HG03432 (cell line): ENCODE measurements around the gene TSNAXIP1.
"Not testable (repeated sequence)": the region's sequence is repeated elsewhere in the genome, so short reads cannot be mapped to it uniquely, and the experiment has no call there.

Source experiments
- ATAC-seq: cut with Tn5 transposase; IDR thresholded peaks from one replicate; pipeline ENCODE4 v1.9.1; 2021; ENCODE audit warnings: mild to moderate bottlenecking, moderate library complexity; ENCODE audit not compliant: unreplicated experiment

The TSNAXIP1 gene

DNA sequence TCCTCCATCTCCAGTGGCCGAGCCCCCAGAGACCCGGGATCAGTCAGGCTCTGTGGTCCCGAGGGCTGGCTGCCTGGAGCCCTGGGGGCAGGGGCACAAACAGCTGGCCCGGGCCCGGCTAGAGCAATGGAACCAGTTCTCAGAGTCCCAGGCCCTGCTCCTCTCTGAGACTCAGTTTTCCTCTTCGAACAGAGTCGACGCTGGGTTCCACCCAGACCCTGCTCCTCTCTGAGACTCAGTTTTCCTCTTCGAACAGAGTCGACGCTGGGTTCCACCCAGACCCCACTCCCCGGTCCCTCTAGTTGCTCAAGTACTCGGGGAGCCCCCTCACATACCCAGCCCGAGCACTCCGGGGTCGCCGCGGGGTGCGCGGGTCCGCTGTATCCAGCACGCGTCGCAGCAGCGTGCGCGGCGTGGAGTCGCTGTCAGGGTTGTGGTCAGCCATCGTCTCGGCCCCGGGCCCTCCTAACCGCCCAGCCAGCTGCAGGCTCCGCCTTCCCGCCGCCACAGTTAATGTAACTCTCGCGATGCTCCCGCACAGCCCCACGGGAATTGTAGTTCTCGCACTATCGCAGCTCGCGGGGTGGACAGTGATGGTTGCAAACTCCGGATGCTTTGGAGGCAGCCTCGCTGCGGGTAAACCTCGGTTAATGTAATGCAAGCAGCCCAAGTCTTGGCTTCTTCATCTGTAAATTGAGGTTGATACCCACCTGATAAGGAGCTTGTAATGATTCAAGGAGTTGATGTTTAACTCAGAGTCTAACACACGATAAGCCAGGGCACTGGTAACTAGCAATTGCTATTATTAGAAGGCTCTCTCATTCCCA is 26.9 kb downstream of the TSNAXIP1 start:
- ATAC-seq = peak; percentile 96

DNA sequence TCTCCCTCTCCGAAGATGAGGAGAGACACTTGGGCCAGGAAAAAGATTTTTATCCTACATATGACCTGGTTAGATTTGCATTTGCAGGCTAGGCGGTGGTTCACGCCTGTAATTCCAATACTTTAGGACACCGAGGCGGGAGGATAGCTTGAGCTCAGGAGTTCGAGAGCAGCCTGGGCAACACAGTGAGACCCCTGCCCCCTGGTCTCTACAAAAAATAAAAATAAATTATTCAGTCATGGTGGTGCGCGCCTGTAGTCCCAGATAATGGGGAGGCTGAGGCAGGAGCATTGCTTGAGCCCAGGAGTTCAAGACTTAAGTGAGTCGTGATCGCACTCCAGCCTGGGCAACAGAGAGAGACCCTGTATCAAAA is 27.5 kb downstream of the TSNAXIP1 start:
- ATAC-seq = no peak

DNA sequence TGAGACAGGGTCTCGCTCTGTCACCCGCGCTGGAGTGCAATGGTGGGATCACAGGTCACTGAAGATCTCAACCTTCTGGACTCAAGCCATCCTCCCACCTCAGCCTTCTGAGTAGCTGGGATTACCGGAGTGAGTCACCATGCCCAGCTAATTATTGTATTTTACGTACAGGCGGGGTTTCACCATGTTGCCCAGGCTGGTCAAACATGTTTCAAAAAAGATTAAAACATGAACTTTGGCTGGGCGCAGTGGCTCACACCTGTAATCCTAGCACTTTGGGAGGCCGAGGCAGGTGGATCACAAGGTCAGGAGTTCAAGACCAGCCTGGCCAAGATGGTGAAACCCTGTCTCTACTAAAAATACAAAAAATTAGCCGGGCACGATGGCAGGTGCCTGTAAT is 30.5 kb downstream of the TSNAXIP1 start:
- not testable (repeated sequence) for ATAC-seq

DNA sequence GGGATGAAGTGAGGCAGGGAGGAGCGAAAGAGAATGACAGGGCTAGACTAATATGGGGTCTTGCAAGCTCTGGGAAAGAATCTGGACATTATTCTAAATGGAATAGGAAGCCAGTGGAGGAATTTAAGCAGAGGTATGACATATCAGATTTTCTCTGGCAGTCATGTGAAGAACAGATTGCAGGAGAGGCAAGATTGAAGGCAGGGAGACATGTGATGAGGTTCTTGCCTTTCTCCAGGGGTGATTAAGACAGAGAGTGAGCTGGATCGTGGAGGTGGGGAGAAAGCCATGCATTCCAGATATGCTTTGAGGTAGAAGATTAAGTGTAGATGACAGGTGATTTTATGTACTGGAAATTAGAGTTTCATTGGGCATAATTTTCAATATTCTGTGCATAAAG is 31.1 kb downstream of the TSNAXIP1 start:
- ATAC-seq = no peak

DNA sequence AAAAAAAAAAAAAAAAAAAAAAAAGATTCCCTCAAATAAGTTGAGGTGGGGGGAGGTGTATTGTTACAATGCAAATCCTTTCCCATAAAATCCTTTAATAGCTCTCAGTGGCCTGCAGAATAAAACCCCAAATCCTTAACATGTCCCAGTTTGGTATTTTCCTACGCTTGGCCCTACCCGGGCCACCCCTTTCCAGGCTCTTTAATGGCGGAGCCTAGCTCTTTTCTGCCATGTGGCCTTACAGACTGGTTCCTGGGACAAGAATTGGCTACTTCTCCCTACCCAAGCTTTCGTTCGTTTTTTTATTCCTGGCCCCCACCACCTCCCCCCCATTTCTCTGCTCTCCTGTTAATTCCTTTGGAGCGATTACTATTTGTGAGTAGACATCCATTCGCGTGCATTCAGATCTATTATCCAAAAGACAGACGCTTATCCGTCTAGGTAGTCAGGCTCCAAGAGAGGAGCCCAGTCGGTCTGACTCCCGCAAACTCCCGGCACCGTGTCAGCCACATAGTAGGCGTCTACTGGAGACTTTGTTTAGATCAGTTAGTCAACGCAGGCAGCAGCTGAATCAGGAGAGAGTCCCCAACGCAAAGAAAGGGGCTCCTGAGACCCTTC is 34.6 kb downstream of the TSNAXIP1 start:
- no peak for ATAC-seq

DNA sequence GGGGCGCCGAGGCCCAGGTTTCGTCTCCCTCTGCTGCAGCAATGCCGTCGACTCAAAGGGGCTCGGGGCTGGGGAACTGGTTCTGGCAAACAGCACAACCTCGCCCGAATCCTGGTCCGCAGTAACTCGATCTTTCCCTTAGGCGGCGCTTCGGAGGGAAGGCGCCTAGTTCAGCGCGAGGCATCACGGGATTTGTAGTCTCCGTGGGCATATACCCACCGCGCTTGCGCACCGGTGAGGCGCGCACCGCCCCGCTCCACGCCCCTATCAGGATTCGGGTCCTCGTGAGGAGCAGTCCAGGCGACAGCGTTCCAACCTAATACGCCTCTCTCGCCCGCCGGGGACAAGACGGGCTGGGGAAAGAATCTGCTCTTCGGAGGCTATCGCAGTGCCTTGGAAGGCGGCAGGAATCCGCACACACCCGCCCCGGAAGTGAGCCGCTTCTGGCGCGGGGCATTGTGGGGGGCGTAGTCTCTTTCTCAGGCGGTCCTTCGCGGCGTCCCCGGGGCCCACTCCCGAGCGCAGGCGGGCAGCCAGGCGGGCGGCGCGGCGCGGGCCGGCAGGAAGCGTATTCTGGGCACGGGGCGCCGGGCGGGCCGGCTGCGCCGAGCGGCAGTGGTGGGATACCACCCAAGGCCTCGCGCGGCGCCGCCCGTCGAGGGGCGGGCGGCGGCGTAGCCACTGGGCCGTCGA is 35.3 kb downstream of the TSNAXIP1 start, which contains the start of gene THAP11:
Gene THAP11 (plus strand): TSS at position 505 of the 693 bp plus-strand sequence. CDS start 235 bp downstream, outside the sequence.
- ATAC-seq = peak; percentile 49

DNA sequence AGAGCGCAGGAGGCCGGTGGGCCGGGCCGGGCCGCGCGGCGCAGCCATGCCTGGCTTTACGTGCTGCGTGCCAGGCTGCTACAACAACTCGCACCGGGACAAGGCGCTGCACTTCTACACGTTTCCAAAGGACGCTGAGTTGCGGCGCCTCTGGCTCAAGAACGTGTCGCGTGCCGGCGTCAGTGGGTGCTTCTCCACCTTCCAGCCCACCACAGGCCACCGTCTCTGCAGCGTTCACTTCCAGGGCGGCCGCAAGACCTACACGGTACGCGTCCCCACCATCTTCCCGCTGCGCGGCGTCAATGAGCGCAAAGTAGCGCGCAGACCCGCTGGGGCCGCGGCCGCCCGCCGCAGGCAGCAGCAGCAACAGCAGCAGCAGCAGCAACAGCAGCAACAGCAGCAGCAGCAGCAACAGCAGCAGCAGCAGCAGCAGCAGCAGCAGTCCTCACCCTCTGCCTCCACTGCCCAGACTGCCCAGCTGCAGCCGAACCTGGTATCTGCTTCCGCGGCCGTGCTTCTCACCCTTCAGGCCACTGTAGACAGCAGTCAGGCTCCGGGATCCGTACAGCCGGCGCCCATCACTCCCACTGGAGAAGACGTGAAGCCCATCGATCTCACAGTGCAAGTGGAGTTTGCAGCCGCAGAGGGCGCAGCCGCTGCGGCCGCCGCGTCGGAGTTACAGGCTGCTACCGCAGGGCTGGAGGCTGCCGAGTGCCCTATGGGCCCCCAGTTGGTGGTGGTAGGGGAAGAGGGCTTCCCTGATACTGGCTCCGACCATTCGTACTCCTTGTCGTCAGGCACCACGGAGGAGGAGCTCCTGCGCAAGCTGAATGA is 36.0 kb downstream of the TSNAXIP1 start:
- ATAC-seq = peak; percentile 14

DNA sequence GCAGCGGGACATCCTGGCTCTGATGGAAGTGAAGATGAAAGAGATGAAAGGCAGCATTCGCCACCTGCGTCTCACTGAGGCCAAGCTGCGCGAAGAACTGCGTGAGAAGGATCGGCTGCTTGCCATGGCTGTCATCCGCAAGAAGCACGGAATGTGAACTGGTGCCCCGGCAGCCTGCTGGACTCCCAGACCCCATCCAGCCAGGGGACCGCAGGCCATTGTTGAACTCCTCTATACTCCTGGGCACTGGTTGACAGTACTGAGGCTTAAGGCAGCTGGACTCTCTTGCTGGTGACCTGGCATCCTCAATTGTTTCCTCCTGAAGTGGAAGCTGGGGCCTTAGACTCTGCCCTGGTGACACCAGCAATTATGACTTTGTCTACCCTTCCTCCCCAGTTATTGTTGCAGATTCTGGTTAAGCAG is 36.7 kb downstream of the TSNAXIP1 start:
- ATAC-seq = no peak

DNA sequence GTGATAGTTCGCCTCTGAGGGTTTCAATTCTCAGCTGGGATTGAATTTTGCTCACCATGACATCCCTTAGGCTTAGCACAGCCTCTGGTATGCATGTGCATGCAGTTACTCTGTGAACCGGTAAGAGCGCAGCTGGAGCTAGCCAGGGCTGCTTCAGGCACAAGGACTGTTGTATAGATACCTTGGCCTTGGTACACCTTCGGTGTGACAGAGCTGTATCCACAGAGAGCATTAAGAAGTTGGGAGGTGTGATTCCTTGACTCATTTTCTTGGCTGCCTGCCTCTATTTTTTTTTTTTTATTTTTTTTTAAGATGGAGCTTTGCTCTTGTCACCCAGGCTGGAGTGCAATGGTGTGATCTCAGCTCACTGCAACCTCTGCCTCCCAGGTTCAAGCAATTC is 37.8 kb downstream of the TSNAXIP1 start:
- ATAC-seq = no peak

DNA sequence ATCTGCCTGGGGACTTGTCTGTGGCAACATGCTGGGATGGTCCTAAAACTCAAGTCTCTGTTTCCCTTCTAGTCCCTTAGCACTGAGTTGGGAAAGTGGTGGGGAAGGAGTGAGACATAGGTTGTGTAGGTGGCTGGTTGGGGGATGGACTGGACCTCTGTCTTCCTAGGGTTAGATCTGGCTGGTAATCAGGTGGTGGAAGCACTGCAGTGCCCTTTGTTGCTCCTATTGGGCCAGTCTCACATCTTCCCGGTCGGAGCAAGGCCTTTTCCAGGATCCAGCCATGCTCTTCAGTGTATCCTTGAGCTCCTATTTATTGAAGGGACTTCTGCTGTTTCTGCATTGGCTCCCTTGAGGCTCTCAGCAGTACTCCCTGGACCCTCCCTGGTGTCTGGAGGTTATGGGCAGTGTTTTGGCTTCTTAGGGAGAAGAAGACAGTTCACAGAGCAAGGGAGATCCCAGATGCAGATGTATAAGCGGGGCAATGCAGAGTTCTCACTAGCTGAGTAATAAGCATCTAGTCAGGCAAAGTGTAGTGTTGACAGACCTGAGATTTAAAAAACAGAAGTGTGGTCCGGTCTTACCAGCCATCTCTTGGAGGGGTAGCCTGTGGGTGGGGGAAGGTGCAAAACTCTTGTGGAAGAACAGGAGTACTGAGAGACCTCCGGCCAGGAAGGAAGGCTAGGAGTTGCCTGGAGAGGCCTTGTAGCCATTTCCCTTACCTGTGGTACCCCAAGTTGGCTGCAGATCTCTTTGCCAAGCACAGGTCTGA is 38.8 kb downstream of the TSNAXIP1 start:
- ATAC-seq = no peak

DNA sequence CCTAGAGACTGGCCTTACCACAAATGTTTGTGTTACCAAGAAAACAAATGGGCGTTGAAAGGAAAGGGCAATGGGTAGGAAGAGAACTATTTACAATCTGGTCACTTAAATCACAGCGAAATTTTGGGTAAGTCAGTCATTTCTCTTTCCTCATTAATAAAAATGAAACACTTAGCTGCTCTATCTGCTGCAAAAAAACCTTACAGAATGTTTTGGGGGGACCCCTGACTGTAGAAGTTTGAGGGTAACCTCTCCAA is 39.3 kb downstream of the TSNAXIP1 start:
- ATAC-seq = no peak

DNA sequence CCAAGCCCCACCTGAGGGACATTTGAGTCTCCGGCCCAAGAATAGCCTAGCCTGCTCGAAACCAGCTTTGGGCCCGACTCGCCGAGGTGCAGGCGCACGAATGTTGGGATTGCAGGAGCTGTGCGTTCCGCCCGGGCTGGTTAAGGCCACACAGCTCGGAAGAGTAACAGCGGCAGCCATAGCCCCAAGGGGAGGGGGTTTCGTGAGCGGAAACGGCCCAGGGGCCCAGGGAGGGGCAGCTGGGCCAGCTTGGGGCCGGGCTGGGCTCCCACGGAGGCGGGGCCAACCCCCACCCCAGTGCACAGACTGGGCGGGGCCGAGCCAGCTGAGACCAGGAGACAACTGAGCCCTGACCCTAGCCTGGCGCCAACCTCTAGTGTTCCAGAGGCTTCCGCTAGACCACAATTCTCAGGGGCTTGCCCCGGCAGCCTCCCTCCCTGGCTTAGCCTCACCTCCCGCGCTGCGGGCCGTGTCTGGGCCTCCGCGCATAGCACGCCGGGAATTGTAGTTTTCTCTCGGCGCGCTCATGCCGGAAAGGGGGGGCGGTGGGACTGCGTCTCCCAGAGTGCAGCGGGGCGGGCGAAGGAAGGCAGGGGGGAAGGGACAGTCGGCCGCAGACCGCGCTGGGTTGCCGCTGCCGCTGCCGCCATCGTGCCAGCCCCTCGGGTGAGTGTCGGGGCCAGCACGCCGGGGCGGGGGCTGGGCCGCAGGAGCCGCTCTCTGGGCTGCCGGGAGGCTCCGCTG is 39.8 kb downstream of the TSNAXIP1 start, which contains the start of gene NUTF2:
Gene NUTF2 (plus strand): TSS at position 614 of the 744 bp plus-strand sequence. CDS start 18,198 bp downstream, outside the sequence.
- peak; percentile 64 for ATAC-seq

DNA sequence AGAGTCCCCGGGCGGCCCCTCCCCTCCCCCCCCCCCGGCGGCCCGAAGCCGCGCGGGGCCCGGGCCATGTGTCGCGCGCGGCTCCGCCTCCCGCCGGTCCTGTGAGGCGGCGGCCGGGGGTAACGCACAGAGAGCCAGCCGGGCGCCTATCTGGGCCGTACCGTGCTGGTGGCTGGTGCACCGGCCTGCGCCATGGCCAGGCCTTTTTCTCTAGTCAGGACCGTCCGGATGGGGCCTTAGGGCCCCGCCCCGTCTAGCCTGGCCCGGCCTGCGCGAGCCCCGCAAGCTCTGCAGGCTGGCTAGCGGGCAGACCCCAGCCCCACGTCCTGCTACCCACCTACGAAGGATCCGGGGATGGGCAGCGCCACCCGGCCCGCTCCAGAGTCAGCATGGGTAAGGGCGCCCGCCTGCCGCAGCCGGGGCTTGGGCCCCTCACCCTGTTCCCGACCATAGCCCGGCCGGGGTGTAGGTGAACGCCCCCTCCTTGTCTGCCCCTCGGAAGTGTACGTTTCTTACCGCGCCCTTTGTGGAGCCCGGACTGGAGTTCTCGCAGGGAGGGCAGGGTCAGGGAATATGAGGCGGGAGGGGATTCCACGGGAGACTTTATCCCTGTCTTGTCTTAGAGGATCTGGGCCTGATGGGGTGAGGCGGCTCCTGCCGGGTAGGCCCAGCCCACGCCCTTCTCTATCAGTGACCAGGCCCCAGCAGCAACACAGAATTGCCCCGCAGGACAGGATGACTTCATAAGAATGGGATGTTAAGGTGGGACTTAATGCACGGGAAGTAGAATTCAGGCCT is 40.6 kb downstream of the TSNAXIP1 start, which contains the start of gene CENPT:
Gene CENPT (minus strand): TSS at position 630 of the 798 bp plus-strand sequence. CDS start 13,834 bp downstream, outside the sequence.
- peak; percentile 40 for ATAC-seq

DNA sequence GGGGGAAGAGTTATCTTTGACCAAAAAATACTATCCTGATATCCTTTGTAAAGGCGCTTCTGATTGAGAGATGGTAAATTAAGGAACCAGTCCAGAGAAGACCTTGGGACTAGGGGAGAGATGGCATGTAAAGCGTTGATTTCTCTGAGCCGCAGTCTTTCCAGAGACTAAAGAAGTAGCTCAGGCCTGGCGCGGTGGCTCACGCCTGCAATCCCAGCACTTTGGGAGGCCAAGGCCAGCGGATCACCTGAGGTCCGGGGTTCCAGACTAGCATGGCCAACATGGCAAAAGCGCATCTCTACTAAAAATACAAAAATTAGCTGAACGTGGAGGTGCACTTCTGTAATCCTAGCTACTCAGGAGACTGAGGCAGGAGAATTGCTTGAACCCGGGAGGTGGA is 41.4 kb downstream of the TSNAXIP1 start:
- no peak for ATAC-seq

DNA sequence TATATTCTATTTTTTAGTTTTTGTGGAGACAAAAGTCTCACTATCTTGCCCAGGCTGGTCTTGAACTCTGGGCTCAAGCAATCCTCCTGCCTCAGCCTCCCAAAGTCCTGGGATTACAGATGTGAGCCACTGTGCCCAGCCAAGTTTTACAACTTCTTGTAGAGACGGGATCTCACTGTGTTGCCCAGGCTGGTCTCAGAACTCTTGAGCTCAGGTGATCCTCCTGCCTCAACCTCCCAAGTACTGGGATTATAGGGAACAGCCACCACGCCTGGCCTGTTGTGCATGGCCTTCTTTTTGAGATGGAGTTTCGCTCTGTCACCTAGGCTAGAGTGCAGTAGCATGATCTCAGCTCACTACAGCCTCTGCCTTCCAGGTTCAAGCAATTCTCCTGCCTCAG is 47.0 kb downstream of the TSNAXIP1 start:
- no peak for ATAC-seq

DNA sequence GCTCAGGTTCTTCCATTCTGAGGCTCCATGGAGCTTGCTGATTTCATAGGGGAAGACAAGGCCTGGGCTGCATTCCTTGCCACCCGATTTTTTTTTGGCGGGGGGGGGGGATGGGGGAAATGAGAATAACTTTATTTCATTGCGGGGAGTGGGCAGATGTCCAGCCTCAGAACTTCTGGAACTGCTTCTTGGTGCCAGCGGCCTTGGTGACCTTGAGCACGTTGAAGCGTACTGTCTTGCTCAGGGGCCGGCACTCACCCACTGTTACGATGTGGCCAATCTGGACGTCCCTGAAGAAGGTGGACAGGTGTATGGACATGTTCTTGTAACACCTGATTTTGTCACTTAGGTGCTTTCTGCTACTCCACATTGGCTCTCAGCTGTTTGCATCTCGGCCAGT is 49.1 kb downstream of the TSNAXIP1 start:
- ATAC-seq = no peak

DNA sequence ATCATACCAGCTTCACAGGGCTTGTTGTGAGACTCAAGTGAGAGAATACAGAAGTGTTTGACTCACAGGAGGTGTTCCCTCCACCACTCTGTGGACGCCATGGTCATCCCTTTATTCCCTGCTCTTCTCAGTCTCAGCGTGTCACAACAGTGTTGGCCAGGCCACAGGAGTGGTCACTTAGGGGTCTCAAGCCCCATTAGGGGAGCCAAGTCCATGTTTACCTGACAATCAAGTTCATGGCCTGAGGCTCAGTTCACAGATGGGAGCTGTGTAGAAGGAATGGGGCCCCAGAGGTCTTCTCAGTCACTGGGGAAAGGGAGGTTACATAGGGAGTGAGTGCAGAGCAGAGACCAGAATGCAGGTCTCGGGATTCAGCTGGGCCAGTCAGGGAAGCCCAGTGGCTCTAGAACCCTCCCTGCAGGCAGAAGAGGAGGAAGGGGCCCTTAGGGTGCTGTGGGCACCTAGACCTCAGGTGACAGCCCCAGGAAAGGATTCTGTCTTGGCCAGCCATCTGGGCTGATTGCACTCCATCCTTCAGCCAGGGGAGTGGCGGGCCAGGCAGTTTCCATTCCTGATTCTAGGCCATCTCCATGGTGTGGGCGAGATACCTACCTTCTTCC is 50.3 kb downstream of the TSNAXIP1 start:
- no peak for ATAC-seq

DNA sequence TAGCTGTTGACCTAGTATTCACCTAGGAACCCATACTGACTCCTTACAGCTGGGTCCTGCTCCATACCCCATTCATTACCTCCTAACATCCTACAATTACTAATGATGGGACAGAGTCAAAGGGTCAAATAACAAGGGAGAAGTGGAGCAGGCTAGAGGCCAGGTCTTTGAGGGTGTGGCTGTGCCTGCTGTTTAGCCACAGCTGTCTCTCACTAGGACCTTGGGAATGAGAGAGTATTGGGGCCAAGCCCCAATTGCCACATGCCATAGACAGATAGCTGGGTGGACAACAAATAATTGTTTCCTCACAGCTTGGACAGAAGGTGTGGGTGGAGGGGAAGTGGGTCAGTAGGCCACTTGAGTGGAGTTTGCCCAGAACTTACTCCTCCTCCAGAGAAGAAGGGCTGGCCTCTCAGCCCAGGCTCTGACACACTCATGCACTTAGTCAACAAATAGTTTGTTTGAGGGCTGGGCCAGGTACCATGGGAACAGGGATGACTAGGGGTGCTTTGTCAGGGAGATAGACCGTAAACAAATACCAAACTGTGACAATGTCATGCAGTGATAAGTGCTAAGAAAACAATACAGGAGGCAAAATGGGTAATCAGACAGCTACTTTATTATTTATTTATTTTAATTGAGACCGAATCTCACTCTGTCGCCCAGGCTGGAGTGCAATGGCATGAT is 51.0 kb downstream of the TSNAXIP1 start:
- no peak for ATAC-seq
